ENCODE measurements around the gene SMCR8. TPM values are rescaled to one million over a fixed set of nuclear protein-coding genes. Genes with fewer than 3 reads are reported as not detected.

The SMCR8 gene
- total and polyA plus RNA-seq, 2 of the 8 experiments (the other 6 are each of a cell fraction or from before 2014, with no cell fraction given), result 6.9 to 18.5 TPM

- POLR2A ChIA-PET (ENCODE audit: partially characterized antibody), result interaction anchor here (0.6 to 1.6 kb wide), 4 partner anchors 9 to 54 kb away, joined by 3 to 5 read pairs (median 4); no protein-coding TSS in a partner anchor
- Histone ChIP-seq H3K27ac (ENCODE audit: low read depth, low read length) (no peak overlapping the region), H2BK20ac (ENCODE audit: low read length) (no peak overlapping the region), H3K4me2 (ENCODE audit: insufficient read depth in 1 of 2, low read depth in 2 of 2, low read length in 2 of 2) (no peak overlapping the region), H2BK5ac (ENCODE audit: low read depth, low read length) (no peak overlapping the region), H3K18ac (ENCODE audit: extremely low read depth, low read length) (no peak overlapping the region), H3K9me3 (ENCODE audit: insufficient read depth in 2 of 2, low read depth in 1 of 2, low read length in 1 of 2) (no peaks in the 10 kb centered on the region), H4K91ac (replicated peaks; ENCODE audit: insufficient read length, low read length) (no peak overlapping the region), H3K9ac (replicated peaks in 1 of 4; ENCODE audit: extremely low read depth in 1 of 4, low read depth in 3 of 4, low read length in 3 of 4) (no peak overlapping the region), H4K20me1 (replicated peaks in 1 of 2; ENCODE audit: control insufficient read depth in 1 of 2, insufficient read depth in 2 of 2, low read length in 2 of 2) (peaks cover 3 to 14% of the 10 kb centered on the region in 2 experiments), H3K56ac (replicated peaks; ENCODE audit: insufficient read length, low read depth, low read length) (no peak overlapping the region), H2AFZ (ENCODE audit: low read length) (no peak overlapping the region), H3K27me3 (replicated peaks in 1 of 4; ENCODE audit: control insufficient read depth in 3 of 4, extremely low read depth in 1 of 4, insufficient read depth in 3 of 4, low read length in 3 of 4) (no peaks in the 10 kb centered on the region), H4K8ac (ENCODE audit: extremely low read depth, insufficient read depth, low read length) (no peak overlapping the region), H3K4me3 (ENCODE audit: extremely low read depth in 1 of 4, insufficient read depth in 2 of 4, low read depth in 3 of 4, low read length in 4 of 4) (no peak overlapping the region), H3K79me2 (ENCODE audit: control insufficient read depth in 1 of 2, insufficient read depth in 2 of 2, low read length in 2 of 2) (no peaks in the 10 kb centered on the region), H3K4ac (replicated peaks; ENCODE audit: insufficient read length, low read depth, low read length) (no peak overlapping the region), H3K4me1 (replicated peaks in 1 of 4; ENCODE audit: control insufficient read depth in 3 of 4, insufficient read depth in 4 of 4, low read length in 3 of 4) (no peaks in the 10 kb centered on the region), H3K36me3 (ENCODE audit: control insufficient read depth in 2 of 4, insufficient read depth in 4 of 4, low read length in 3 of 4) (peaks cover 44 to 91% (median 72%) of the 10 kb centered on the region in 4 experiments), H3K79me1 (ENCODE audit: low read depth, low read length) (no peaks in the 10 kb centered on the region), H3K23me2 (ENCODE audit: low read depth, low read length) (no peaks in the 10 kb centered on the region), H3K14ac (ENCODE audit: insufficient read length) (no peak overlapping the region), H2AK5ac (ENCODE audit: low read depth, low read length) (no peak overlapping the region), H3K23ac (ENCODE audit: insufficient read length) (no peak overlapping the region), H2BK12ac (ENCODE audit: low read depth, low read length) (no peak overlapping the region), H2BK120ac (replicated peaks; ENCODE audit: low read depth, low read length) (no peak overlapping the region), H4K5ac (ENCODE audit: insufficient read length, low read depth, low read length) (no peak overlapping the region), H2BK15ac (ENCODE audit: low read length) (no peak overlapping the region)
- CTCF ChIA-PET (ENCODE audit: partially characterized antibody), result interaction anchor here (1.2 to 2.2 kb wide), 4 partner anchors 10 to 27 kb away, joined by 3 to 8 read pairs (median 4); no protein-coding TSS in a partner anchor
- WGBS, 2 experiments (ENCODE audit: extremely low coverage in 1 of 2, insufficient coverage in 1 of 2, insufficient read length in 1 of 2, insufficient replicate concordance in 2 of 2, low coverage in 1 of 2, low lambda C conversion rate in 2 of 2, missing lambda C conversion rate in 1 of 2), result 93% methylated on average over 5 of the region's 5 CpGs; no CpG with 5 or more reads in 1 of the 2 experiments
- FAIRE-seq (no peak), DNase-seq (ENCODE audit: low read depth in 1 of 2, low spot score in 2 of 2) (no peak)
- TF ChIP-seq JUND (IDR thresholded peaks at IDR 0.05; ENCODE audit: low read length) (no peak), GABPA (IDR thresholded peaks at IDR 0.05; ENCODE audit: borderline replicate concordance, insufficient read depth, low read length) (no peak), KDM1A (IDR thresholded peaks at IDR 0.05; ENCODE audit: borderline replicate concordance, low read length) (no peak), BRCA1 (IDR thresholded peaks at IDR 0.05; ENCODE audit: low read depth, low read length) (no peak), SIX5 (IDR thresholded peaks at IDR 0.05; ENCODE audit: low read depth, low read length) (no peak), NANOG (IDR thresholded peaks at IDR 0.05; ENCODE audit: insufficient read depth, low read depth, low read length, poor library complexity, severe bottlenecking) (no peak), CTCF (IDR thresholded peaks at IDR 0.05; ENCODE audit: control extremely low read depth in 1 of 3, insufficient read depth in 1 of 3, low read depth in 1 of 3, low read length in 3 of 3) (no peak), BCL11A (IDR thresholded peaks at IDR 0.05; ENCODE audit: low read depth in 2 of 2, low read length in 2 of 2) (no peak), CBX5 (IDR thresholded peaks at IDR 0.05; ENCODE audit: low read depth, low read length) (no peak), GTF2F1 (IDR thresholded peaks at IDR 0.05; ENCODE audit: borderline replicate concordance, low read depth, low read length) (no peak)
These were observed 34.2 kb upstream of the SMCR8 start for GRCh38 chr17:18280766-18281371.
